ENCODE results near the gene HCN1.

HCN1 gene

GRCh38 chr5:45684118-45684517 is 12.1 kb downstream of the HCN1 start:
- DNase-seq (ENCODE audit: insufficient read length), result no peak
- TF ChIP-seq TAF1 (IDR thresholded peaks at IDR 0.05; ENCODE audit: borderline replicate concordance, low read depth, low read length) (no peak), POLR2AphosphoS5 (IDR thresholded peaks at IDR 0.05; ENCODE audit: low read depth, low read length) (no peak), POLR2A (IDR thresholded peaks at IDR 0.05; ENCODE audit: low read depth, low read length) (no peak)
- no peak for FAIRE-seq

DNA sequence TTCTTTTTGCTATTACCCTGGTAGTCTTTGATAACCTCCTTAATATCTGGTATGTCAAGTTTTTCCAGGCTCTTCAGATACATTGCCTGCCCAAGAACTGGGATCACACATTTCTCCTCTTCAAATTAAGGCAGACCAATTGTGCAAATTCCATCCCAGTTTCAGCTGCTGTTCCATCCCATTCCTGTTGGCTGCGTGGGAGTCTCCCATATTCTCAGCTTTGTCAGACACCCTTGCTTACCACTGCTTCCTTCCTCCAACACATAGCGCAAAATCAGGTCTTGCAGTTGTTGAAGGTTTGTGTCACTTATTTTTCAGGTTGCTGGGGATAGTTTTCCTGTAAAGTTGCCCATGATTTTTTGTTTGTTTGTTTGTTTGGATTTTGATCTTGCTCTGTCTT is 15.2 kb downstream of the HCN1 start:
- FAIRE-seq (no peak), DNase-seq (ENCODE audit: insufficient read length) (no peak)
- no peak for TF ChIP-seq POLR2AphosphoS5 (IDR thresholded peaks at IDR 0.05; ENCODE audit: low read depth, low read length)
- no peak for TF ChIP-seq POLR2A (IDR thresholded peaks at IDR 0.05; ENCODE audit: low read depth, low read length)
- TF ChIP-seq TAF1 (IDR thresholded peaks at IDR 0.05; ENCODE audit: borderline replicate concordance, low read depth, low read length), result no peak

GRCh38 chr5:45677524-45677923 is 18.7 kb downstream of the HCN1 start:
- TF ChIP-seq POLR2AphosphoS5 (IDR thresholded peaks at IDR 0.05; ENCODE audit: low read depth, low read length) (no peak), POLR2A (IDR thresholded peaks at IDR 0.05; ENCODE audit: low read depth, low read length) (no peak), TAF1 (IDR thresholded peaks at IDR 0.05; ENCODE audit: borderline replicate concordance, low read depth, low read length) (no peak)
- DNase-seq (ENCODE audit: insufficient read length), result no peak
- FAIRE-seq, result no peak

DNA sequence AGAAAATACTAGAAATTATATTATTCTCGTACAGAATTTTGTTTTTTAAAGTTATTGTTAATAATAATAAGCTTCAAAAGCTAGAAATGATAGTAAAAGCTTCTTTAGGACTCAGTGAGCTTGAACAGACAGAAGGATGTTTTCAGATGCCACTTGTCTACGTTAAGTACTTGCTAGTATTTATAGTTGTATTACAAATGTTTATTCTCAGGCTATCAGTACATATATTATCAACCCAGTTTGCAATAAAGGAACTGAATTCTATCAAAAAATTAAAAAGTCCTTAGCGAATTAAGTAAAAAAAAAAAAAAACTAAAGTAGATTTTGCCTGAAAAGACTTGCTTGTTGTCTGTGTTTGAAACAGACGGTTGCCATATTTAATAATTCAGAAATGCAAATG is 23.9 kb downstream of the HCN1 start:
- no peak for TF ChIP-seq TAF1 (IDR thresholded peaks at IDR 0.05; ENCODE audit: borderline replicate concordance, low read depth, low read length)
- TF ChIP-seq POLR2AphosphoS5 (IDR thresholded peaks at IDR 0.05; ENCODE audit: low read depth, low read length), result no peak
- TF ChIP-seq POLR2A (IDR thresholded peaks at IDR 0.05; ENCODE audit: low read depth, low read length), result no peak
- no peak for DNase-seq (ENCODE audit: insufficient read length)
- FAIRE-seq, result no peak

DNA sequence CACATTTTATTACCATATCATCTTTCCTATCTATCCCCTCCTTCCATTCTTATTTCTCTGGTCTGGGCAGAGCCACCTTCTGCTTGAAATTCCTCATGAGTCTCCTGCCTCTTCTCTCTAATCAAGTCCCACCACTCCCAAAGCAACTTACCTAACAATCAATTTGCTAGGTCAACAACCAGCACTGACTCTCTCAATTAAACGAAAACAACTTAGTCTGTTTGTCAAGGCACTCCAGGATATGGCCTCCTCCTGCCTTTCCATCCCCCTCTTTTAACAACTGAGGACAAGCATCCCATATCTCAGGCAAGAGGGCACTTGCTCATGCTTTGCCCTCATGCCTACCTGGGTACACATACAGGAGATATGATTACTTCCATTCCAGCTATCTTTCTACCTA is 47.4 kb downstream of the HCN1 start:
- TF ChIP-seq POLR2AphosphoS5 (IDR thresholded peaks at IDR 0.05; ENCODE audit: low read depth, low read length), result no peak
- TF ChIP-seq TAF1 (IDR thresholded peaks at IDR 0.05; ENCODE audit: borderline replicate concordance, low read depth, low read length), result no peak
- no peak for TF ChIP-seq POLR2A (IDR thresholded peaks at IDR 0.05; ENCODE audit: low read depth, low read length)
- DNase-seq (ENCODE audit: insufficient read length) (no peak), FAIRE-seq (no peak)

GRCh38 chr5:45643056-45643455 is 53.1 kb downstream of the HCN1 start:
- no peak for DNase-seq (ENCODE audit: insufficient read length)
- no peak for FAIRE-seq

DNA sequence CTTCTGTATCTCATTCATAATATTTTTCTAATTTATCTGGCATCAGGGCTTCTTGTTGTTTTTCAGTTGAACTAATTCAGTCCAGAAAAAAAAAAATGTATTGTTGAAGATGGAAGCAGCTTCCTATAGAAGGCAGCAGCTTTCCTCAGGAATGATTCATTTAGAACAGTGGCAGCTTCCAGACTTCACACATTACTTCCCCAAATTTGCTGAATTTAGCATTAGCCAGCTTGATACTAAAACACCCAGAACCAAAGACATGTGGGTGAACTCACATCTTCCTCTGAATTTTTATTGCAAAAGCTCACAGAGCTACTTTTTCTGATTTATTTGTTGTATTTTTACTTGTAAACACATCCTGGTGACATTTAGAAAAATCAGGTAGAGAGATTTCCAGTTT is 53.8 kb downstream of the HCN1 start:
- DNase-seq (ENCODE audit: insufficient read length) (no peak), FAIRE-seq (no peak)
- TF ChIP-seq POLR2A (IDR thresholded peaks at IDR 0.05; ENCODE audit: low read depth, low read length), result no peak
- TF ChIP-seq POLR2AphosphoS5 (IDR thresholded peaks at IDR 0.05; ENCODE audit: low read depth, low read length), result no peak
- no peak for TF ChIP-seq TAF1 (IDR thresholded peaks at IDR 0.05; ENCODE audit: borderline replicate concordance, low read depth, low read length)

More at GRCh38 chr5:45643056-45643455, 53.1 kb downstream of the HCN1 start:
- TF ChIP-seq POLR2AphosphoS5 (IDR thresholded peaks at IDR 0.05; ENCODE audit: low read depth, low read length), result no peak
- no peak for TF ChIP-seq TAF1 (IDR thresholded peaks at IDR 0.05; ENCODE audit: borderline replicate concordance, low read depth, low read length)
- TF ChIP-seq POLR2A (IDR thresholded peaks at IDR 0.05; ENCODE audit: low read depth, low read length), result no peak

DNA sequence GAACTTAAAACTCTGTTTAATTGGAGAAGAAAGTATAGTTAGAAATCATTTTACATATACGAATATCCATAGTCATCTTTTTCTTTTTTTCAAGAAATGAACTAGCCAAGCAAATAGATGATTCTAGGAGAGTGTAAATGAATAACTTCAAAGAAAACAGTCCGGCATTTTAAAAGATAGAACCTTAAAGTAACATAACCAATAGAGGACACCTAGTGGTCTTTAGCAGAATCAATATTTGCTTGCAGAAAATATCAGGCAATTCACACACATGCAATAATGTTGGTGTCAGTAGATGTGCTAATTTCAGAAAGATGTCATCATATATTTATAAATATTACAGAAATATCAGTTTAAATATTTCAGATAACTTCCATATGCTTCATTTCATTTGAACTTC is 57.1 kb downstream of the HCN1 start:
- no peak for FAIRE-seq
- TF ChIP-seq TAF1 (IDR thresholded peaks at IDR 0.05; ENCODE audit: borderline replicate concordance, low read depth, low read length) (no peak), POLR2A (IDR thresholded peaks at IDR 0.05; ENCODE audit: low read depth, low read length) (no peak), POLR2AphosphoS5 (IDR thresholded peaks at IDR 0.05; ENCODE audit: low read depth, low read length) (no peak)

GRCh38 chr5:45627076-45627656 is 69.0 kb downstream of the HCN1 start:
- TF ChIP-seq TAF1 (IDR thresholded peaks at IDR 0.05; ENCODE audit: borderline replicate concordance, low read depth, low read length), result no peak
- TF ChIP-seq POLR2AphosphoS5 (IDR thresholded peaks at IDR 0.05; ENCODE audit: low read depth, low read length), result no peak
- no peak for TF ChIP-seq POLR2A (IDR thresholded peaks at IDR 0.05; ENCODE audit: low read depth, low read length)
- no peak for DNase-seq (ENCODE audit: insufficient read length)
- no peak for FAIRE-seq

More for the DNA sequence above, 57.1 kb downstream of the HCN1 start:
- no peak for DNase-seq (ENCODE audit: insufficient read length)

- FAIRE-seq (no peak), DNase-seq (ENCODE audit: insufficient read length) (no peak)
- TF ChIP-seq TAF1 (IDR thresholded peaks at IDR 0.05; ENCODE audit: borderline replicate concordance, low read depth, low read length) (no peak), POLR2A (IDR thresholded peaks at IDR 0.05; ENCODE audit: low read depth, low read length) (no peak), POLR2AphosphoS5 (IDR thresholded peaks at IDR 0.05; ENCODE audit: low read depth, low read length) (no peak)
These were observed 72.3 kb downstream of the HCN1 start for GRCh38 chr5:45623832-45624231.

- DNase-seq (ENCODE audit: insufficient read length) (no peak), FAIRE-seq (no peak)
- no peak for TF ChIP-seq POLR2AphosphoS5 (IDR thresholded peaks at IDR 0.05; ENCODE audit: low read depth, low read length)
- TF ChIP-seq POLR2A (IDR thresholded peaks at IDR 0.05; ENCODE audit: low read depth, low read length), result no peak
- TF ChIP-seq TAF1 (IDR thresholded peaks at IDR 0.05; ENCODE audit: borderline replicate concordance, low read depth, low read length), result no peak
These were observed 73.8 kb downstream of the HCN1 start for GRCh38 chr5:45622365-45622764.

- no peak for FAIRE-seq
- no peak for TF ChIP-seq POLR2AphosphoS5 (IDR thresholded peaks at IDR 0.05; ENCODE audit: low read depth, low read length)
- no peak for DNase-seq (ENCODE audit: insufficient read length)
These were observed 78.2 kb downstream of the HCN1 start for GRCh38 chr5:45617859-45618416.

All from GM12892 (cell line).